Measurements from ENCODE around the gene CDHR1. TPM values are rescaled to one million over a fixed set of nuclear protein-coding genes. Genes with fewer than 3 reads are reported as not detected.

CDHR1 gene
- total RNA-seq, 1 experiment from 2014 or later = 5.0 TPM

- DNase-seq (ENCODE audit: low spot score) = no peak
- TF ChIP-seq, protein P1, sequence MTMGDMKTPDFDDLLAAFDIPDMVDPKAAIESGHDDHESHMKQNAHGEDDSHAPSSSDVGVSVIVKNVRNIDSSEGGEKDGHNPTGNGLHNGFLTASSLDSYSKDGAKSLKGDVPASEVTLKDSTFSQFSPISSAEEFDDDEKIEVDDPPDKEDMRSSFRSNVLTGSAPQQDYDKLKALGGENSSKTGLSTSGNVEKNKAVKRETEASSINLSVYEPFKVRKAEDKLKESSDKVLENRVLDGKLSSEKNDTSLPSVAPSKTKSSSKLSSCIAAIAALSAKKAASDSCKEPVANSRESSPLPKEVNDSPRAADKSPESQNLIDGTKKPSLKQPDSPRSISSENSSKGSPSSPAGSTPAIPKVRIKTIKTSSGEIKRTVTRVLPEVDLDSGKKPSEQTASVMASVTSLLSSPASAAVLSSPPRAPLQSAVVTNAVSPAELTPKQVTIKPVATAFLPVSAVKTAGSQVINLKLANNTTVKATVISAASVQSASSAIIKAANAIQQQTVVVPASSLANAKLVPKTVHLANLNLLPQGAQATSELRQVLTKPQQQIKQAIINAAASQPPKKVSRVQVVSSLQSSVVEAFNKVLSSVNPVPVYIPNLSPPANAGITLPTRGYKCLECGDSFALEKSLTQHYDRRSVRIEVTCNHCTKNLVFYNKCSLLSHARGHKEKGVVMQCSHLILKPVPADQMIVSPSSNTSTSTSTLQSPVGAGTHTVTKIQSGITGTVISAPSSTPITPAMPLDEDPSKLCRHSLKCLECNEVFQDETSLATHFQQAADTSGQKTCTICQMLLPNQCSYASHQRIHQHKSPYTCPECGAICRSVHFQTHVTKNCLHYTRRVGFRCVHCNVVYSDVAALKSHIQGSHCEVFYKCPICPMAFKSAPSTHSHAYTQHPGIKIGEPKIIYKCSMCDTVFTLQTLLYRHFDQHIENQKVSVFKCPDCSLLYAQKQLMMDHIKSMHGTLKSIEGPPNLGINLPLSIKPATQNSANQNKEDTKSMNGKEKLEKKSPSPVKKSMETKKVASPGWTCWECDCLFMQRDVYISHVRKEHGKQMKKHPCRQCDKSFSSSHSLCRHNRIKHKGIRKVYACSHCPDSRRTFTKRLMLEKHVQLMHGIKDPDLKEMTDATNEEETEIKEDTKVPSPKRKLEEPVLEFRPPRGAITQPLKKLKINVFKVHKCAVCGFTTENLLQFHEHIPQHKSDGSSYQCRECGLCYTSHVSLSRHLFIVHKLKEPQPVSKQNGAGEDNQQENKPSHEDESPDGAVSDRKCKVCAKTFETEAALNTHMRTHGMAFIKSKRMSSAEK (CRISPR knock-in tag; IDR thresholded peaks at IDR 0.05; ENCODE audit: borderline replicate concordance) = no peak
- no peak for TF ChIP-seq ZBTB21 (CRISPR knock-in tag; IDR thresholded peaks at IDR 0.05; ENCODE audit: borderline replicate concordance)
- no peak for TF ChIP-seq MYBL2 (CRISPR knock-in tag; IDR thresholded peaks at IDR 0.05)
- no peak for TF ChIP-seq TEAD1 (CRISPR knock-in tag; IDR thresholded peaks at IDR 0.05)
- TF ChIP-seq CDX4 (CRISPR knock-in tag; IDR thresholded peaks at IDR 0.05; ENCODE audit: borderline replicate concordance) = no peak
- no peak for TF ChIP-seq ZNF671 (CRISPR knock-in tag; IDR thresholded peaks at IDR 0.05)
- no peak for TF ChIP-seq OVOL2 (CRISPR knock-in tag; IDR thresholded peaks at IDR 0.05; ENCODE audit: borderline replicate concordance)
- TF ChIP-seq, protein P2, sequence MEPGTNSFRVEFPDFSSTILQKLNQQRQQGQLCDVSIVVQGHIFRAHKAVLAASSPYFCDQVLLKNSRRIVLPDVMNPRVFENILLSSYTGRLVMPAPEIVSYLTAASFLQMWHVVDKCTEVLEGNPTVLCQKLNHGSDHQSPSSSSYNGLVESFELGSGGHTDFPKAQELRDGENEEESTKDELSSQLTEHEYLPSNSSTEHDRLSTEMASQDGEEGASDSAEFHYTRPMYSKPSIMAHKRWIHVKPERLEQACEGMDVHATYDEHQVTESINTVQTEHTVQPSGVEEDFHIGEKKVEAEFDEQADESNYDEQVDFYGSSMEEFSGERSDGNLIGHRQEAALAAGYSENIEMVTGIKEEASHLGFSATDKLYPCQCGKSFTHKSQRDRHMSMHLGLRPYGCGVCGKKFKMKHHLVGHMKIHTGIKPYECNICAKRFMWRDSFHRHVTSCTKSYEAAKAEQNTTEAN (CRISPR knock-in tag; IDR thresholded peaks at IDR 0.05) = no peak
- TF ChIP-seq PRDM15 (CRISPR knock-in tag; IDR thresholded peaks at IDR 0.05) = no peak
- Mint-ChIP-seq H3K36me3 (no peaks in the 10 kb centered on the region), H3K27me3 (ENCODE audit: low read depth) (peaks cover 14% of the 10 kb centered on the region), H3K27ac (no peak overlapping the region), H3K4me1 (0 out of 2 replicates have a peak, but pooled peaks cover 9% of the 10 kb centered on the region), H3K4me3 (no peak overlapping the region), H3K9me3 (peaks cover 5% of the 10 kb centered on the region; the same call in 1 of the 2 replicates)
- ATAC-seq = no peak
- ChIA-PET CTCF (interaction anchor here (0.9 to 3.0 kb wide), 4 partner anchors 24 to 279 kb away, joined by 3 to 12 read pairs (median 8); no protein-coding TSS in a partner anchor), POLR2A (no interaction called here)
These were observed 67.0 kb downstream of the CDHR1 start for GRCh38 chr10:84261236-84261915.

GRCh38 chr10:84262190-84262956 is 68.0 kb downstream of the CDHR1 start:
- Mint-ChIP-seq H3K27me3 (ENCODE audit: low read depth) (peaks cover 5% of the 10 kb centered on the region), H3K9me3 (peaks cover 5% of the 10 kb centered on the region; the same call in 1 of the 2 replicates), H3K4me1 (peaks cover 7% of the 10 kb centered on the region), H3K36me3 (no peaks in the 10 kb centered on the region), H3K27ac (no peak overlapping the region), H3K4me3 (no peak overlapping the region)
- POLR2A ChIA-PET = no interaction called here
- ATAC-seq = no peak
- CTCF ChIA-PET = interaction anchor here (1.1 to 3.0 kb wide), 2 partner anchors 25 to 278 kb away, joined by 3 to 12 read pairs; no protein-coding TSS in a partner anchor
- no peak for DNase-seq (ENCODE audit: low spot score)
- no peak for TF ChIP-seq ZNF317 (CRISPR knock-in tag; IDR thresholded peaks at IDR 0.05; ENCODE audit: borderline replicate concordance, low read depth)
- TF ChIP-seq ZNF425 (CRISPR knock-in tag; conservative IDR thresholded peaks at IDR 0.05) = no peak
- TF ChIP-seq, protein P3, sequence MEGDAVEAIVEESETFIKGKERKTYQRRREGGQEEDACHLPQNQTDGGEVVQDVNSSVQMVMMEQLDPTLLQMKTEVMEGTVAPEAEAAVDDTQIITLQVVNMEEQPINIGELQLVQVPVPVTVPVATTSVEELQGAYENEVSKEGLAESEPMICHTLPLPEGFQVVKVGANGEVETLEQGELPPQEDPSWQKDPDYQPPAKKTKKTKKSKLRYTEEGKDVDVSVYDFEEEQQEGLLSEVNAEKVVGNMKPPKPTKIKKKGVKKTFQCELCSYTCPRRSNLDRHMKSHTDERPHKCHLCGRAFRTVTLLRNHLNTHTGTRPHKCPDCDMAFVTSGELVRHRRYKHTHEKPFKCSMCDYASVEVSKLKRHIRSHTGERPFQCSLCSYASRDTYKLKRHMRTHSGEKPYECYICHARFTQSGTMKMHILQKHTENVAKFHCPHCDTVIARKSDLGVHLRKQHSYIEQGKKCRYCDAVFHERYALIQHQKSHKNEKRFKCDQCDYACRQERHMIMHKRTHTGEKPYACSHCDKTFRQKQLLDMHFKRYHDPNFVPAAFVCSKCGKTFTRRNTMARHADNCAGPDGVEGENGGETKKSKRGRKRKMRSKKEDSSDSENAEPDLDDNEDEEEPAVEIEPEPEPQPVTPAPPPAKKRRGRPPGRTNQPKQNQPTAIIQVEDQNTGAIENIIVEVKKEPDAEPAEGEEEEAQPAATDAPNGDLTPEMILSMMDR (IDR thresholded peaks at IDR 0.05) = no peak
- TF ChIP-seq ESRRA (CRISPR knock-in tag; IDR thresholded peaks at IDR 0.05; ENCODE audit: borderline replicate concordance) = no peak
- TF ChIP-seq ATF6 (CRISPR knock-in tag; IDR thresholded peaks at IDR 0.05) = no peak

Data from WTC11 (cell line).